ENCODE results near the gene WTAP.
A peak's percentile ranks its signal among the peaks of the same experiment; 100 is the strongest.
"Not testable (repeated sequence)": the region's sequence is repeated elsewhere in the genome, so short reads cannot be mapped to it uniquely, and the experiment has no call there.

WTAP gene

DNA sequence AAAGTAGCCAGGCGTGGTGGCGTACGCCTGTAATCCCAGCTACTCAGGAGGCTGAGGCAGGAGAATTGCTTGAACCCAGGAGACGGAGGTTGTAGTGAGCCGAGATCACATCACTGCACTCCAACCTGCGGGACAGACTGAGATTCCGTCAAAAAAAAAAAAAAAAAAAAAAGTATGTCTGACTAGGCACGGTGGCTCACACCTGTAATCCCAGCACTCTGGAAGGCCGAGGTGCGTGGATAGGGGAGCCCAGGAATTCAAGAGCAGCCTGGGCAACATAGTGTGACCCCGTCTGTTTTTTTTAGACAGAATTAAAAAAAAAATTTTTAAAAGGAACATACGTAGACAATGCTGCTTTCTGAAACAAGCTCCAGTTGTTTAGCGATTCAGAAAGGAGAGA, 37.2 kb upstream of the WTAP start:
- H3K27me3 Mint-ChIP-seq, H3K4me3 Mint-ChIP-seq, H3K27ac Mint-ChIP-seq, H3K9me3 Mint-ChIP-seq: not testable (repeated sequence)
- H3K4me1 Mint-ChIP-seq (ENCODE audit: low read depth) = peaks cover 65% of the 10 kb centered on the region
- peaks cover 46% of the 10 kb centered on the region for H3K36me3 Mint-ChIP-seq (ENCODE audit: low read depth)

DNA sequence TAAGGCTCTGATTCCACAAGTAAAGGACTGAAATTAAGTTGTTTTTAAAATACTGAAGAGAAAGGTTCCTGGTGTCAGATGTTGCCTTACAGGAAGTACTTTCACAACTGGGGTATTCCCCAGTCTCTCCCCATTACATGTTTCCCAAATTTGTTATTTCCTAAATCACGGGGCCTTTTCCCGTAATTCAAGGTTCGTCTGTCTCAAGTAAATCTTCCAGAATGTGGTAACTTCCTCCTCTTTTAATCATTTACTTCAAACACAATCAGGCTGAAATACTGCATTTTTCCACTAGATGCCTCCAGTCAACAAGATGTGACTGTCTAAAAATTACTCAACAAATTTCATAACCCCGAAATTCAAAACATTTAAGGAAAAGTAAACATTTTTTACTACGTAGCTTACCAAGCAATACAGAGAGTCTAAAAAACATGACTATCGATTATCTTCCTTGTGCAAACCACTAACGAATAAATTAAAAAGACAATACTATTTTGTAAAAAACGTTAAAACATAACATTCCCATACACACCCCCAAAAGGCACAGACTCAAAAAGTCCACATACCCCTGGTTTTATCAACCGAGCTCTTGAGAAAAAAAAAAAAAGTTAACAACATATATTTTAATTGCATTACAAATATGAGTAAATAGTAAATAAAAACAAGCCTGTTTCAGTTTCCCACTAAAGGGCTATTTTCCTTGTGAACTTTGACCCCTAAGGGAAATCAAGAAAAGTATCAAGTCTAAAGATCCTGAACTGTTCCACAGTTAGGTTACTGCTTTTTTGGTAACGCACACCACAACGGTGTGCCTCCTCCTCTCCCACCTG, 36.0 kb upstream of the WTAP start:
- Mint-ChIP-seq H3K4me1 (ENCODE audit: low read depth) (peaks cover 66% of the 10 kb centered on the region), H3K36me3 (ENCODE audit: low read depth) (peaks cover 38% of the 10 kb centered on the region)

DNA sequence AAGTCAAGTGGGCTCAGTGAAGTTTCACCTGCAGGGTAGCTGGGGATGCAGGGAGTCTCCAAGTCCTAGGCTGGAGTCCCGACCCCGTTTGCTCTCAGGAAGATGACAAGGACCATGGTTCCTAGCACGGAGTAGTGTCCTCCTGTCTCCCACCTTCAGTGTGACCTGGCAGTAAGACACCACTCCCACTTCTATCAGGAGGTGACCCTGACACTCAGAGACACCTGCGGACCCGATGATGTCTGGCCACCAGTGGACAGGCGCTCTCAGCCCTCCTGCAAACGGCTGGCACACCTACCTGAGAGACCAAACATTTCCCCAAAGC, 35.4 kb upstream of the WTAP start:
- peak overlapping the region; percentile 95 for H3K4me3 Mint-ChIP-seq
- H3K27ac Mint-ChIP-seq = peak overlapping the region; percentile 61
- no peaks in the 10 kb centered on the region for H3K27me3 Mint-ChIP-seq
- peaks cover 62% of the 10 kb centered on the region for H3K4me1 Mint-ChIP-seq (ENCODE audit: low read depth)
- H3K36me3 Mint-ChIP-seq (ENCODE audit: low read depth) = peaks cover 33% of the 10 kb centered on the region
- no peaks in the 10 kb centered on the region for H3K9me3 Mint-ChIP-seq

More for the DNA sequence above, 36.0 kb upstream of the WTAP start:
- Mint-ChIP-seq H3K27ac (peak overlapping the region; percentile 61), H3K4me3 (peak overlapping the region; percentile 95), H3K27me3 (no peaks in the 10 kb centered on the region), H3K9me3 (no peaks in the 10 kb centered on the region)

DNA sequence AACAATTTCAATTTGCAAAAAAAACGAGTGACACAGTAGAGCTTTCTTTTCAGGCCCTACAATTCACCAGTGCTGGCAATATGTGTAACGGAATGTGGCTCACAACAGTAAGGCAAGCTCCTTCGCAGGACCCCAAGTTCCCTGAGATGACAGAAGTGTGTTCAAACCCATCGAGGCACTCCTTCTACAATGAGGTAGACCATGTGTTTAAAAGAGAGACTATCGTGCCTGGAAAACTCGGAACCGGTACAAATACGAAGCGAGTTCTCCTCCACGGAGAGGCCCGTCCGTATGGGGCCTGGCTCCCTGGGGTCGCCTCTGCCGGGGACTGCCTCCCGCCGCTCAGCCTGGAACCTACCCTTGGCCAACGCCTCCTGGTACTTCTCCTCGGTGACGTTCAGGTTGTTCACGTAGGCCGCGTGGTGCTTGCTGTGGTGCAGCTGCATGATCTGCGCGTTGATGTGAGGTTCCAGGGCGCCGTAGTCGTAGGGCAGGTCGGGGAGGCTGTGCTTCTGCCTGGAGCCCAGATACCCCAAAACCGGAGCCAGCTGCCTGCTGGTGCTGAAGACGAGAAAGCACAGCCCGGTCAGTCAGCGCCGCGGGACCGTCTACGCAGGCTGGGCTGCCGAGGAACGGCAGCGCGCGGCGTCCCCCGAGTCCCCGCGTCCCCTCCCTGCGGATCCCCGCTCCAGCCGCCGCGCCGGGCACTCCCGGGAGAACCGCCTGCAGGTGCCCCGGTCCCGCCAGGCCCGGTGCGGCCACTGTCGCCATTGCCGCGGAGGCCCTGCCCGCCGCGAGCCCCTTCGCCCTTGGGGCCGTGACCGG, 34.8 kb upstream of the WTAP start:
- Mint-ChIP-seq H3K27me3 (no peaks in the 10 kb centered on the region), H3K4me1 (ENCODE audit: low read depth) (peaks cover 56% of the 10 kb centered on the region), H3K9me3 (no peaks in the 10 kb centered on the region), H3K27ac (peak overlapping the region; percentile 92), H3K36me3 (ENCODE audit: low read depth) (peaks cover 27% of the 10 kb centered on the region), H3K4me3 (peak overlapping the region; percentile 95)

DNA sequence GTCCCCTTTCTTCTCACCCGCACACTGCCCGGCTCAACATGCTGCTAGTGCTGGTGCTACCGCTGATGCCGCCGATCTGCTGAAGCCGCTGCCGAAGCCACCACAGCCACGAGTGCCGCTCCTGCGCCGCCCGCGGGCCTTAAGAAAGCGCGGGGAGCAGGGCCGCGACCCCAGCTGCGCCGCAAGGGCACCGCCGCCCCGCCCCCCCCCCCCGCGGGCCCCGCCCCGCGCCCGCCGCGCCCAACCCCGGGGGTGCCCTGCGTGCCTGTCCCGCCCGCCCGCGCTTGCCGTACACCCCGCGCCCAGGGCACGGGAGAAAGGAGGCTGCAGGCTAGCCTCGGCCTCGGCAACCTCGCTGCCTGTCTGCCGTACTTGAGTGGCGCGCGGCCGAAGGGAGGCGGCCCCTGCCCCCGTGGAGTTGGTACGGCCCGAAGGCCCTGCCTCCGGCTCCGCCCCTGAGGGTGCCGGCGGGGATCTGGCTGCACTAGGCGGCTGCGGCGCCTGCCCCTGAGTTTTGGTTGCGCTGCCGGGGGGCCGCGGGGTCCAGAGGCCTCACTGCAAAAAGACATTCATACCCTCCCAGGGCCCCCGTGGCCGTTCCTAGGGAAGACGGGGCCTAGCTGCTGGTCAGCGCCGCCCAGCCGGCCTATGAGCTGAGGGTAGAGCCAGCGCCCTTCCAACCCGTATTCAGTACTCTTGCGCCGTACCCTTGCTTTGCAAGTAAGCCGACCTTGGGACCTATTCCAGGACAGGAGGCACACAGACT, 34.0 kb upstream of the WTAP start, which contains the start of gene SOD2:
SOD2 (minus strand) TSS at position 114 of the 766 bp plus-strand sequence; CDS start at position 40, 74 bp downstream.
- Mint-ChIP-seq H3K36me3 (ENCODE audit: low read depth) (peaks cover 20% of the 10 kb centered on the region), H3K27ac (peak within 1 kb of the TSS; percentile 92), H3K4me3 (peak within 1 kb of the TSS; percentile 95), H3K27me3 (no peaks in the 10 kb centered on the region), H3K4me1 (ENCODE audit: low read depth) (peaks cover 51% of the 10 kb centered on the region), H3K9me3 (no peaks in the 10 kb centered on the region)

DNA sequence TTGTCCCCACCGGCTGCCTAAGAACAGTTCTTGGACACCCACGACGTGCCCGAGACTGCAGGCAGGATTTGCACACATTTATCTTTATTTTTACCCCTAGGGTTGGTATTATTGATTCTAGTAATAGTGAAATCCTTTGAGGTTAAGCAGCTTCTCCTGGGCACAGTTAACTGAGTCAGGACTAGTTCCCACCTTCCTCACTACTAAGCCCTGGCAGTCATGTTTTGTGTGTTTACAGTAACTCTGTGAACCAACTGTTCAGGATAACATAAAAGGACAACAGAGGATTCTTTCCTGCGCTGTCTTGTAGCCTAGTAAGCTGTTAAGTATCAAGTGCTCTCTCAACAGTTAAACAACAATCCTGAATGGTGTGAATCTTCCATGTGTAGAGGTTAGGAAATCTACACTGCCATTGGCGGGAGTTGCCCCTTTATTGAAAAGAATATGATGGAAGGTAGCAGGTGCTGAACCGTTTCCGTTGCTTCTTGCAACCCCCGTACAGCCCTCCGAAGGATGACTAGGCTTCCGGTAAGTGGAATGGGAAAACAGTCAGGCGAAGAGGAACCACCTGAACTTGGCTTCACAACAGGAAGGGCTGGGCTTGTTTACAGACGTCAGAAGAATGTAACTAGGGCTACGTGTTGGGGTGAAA, 33.3 kb upstream of the WTAP start:
- peak overlapping the region; percentile 95 for H3K4me3 Mint-ChIP-seq
- H3K9me3 Mint-ChIP-seq = no peaks in the 10 kb centered on the region
- no peaks in the 10 kb centered on the region for H3K27me3 Mint-ChIP-seq
- peak overlapping the region; percentile 90 for H3K27ac Mint-ChIP-seq
- H3K36me3 Mint-ChIP-seq (ENCODE audit: low read depth) = peaks cover 14% of the 10 kb centered on the region
- peaks cover 44% of the 10 kb centered on the region for H3K4me1 Mint-ChIP-seq (ENCODE audit: low read depth)

DNA sequence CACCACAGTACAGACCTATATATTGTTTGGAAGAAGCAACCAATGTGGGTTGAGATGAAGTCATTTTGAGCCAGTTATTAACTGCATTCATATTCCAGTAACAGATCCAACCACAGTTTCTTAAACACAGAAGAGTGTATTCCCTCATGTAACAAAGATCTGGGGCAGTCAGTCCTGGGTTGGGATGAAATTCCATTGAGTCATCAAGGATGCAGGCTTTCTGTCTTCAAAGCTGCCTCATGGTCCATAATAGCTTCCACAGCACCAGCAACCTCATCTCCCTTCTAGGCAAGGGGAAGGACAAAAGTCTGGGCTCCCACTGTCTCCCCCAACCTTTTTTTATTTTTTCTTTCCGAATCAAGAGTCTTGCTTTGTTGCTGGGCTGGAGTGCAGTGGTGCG, 31.3 kb upstream of the WTAP start:
- Mint-ChIP-seq H3K4me3 (no peak overlapping the region), H3K27ac (no peak overlapping the region), H3K4me1 (ENCODE audit: low read depth) (peaks cover 46% of the 10 kb centered on the region), H3K36me3 (ENCODE audit: low read depth) (peaks cover 12% of the 10 kb centered on the region), H3K27me3 (no peaks in the 10 kb centered on the region), H3K9me3 (no peaks in the 10 kb centered on the region)

DNA sequence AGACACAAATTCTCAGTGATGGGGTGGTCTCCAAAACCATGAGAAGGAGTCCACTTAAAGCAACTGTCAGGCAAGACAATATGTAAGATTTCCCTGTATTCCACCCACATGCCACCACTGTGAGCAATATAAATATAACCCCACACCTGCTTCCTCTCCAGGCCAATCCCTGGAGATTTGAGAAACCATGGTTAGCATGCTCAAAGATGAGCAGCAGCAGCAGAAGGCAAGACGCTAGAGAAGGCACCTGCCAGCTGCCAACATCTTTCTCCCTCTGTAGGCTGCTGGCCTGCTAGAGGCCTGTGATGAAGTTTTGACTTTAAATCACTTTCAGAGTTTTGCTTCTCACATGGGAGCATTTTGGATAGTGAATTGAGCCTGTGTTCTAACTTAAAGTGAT, 26.3 kb upstream of the WTAP start:
- H3K27me3 Mint-ChIP-seq = no peaks in the 10 kb centered on the region
- peak overlapping the region; percentile 29 for H3K27ac Mint-ChIP-seq

DNA sequence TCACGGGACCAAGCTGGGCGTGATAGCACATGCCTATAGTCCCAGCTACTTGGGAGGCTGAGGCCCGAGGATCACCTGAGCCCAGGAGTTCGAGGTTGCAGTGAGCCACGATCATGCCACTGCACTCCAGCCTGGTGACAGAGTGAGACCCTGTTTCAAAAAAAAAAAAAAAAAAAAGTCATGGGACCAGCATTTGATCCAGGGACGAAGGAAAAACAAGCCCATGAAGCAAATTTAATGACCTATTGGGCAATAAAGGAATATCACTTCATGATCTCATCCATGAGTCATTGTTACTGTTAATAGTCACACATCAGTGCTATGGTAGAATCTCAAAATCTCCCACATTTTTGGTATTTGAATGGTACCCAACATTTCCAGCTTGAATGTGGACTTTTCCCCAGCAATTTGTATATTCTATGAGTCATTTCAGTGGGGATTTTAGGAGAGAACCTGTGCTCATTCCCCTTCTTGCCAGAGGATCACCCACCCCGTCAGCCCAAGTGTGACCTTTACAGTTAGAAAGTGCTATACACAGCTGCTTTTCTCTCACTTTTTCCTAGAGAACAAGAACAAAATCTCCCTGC, 25.8 kb upstream of the WTAP start:
- peak overlapping the region; percentile 84 for H3K27ac Mint-ChIP-seq
- H3K36me3 Mint-ChIP-seq (ENCODE audit: low read depth) = peaks cover 8% of the 10 kb centered on the region
- no peaks in the 10 kb centered on the region for H3K27me3 Mint-ChIP-seq
- H3K4me3 Mint-ChIP-seq = peak overlapping the region; percentile 52
- no peaks in the 10 kb centered on the region for H3K9me3 Mint-ChIP-seq
- H3K4me1 Mint-ChIP-seq (ENCODE audit: low read depth) = peaks cover 29% of the 10 kb centered on the region

More for the DNA sequence above, 26.3 kb upstream of the WTAP start:
- Mint-ChIP-seq H3K4me3 (no peak overlapping the region), H3K9me3 (no peaks in the 10 kb centered on the region), H3K36me3 (ENCODE audit: low read depth) (peaks cover 8% of the 10 kb centered on the region), H3K4me1 (ENCODE audit: low read depth) (peaks cover 29% of the 10 kb centered on the region)

DNA sequence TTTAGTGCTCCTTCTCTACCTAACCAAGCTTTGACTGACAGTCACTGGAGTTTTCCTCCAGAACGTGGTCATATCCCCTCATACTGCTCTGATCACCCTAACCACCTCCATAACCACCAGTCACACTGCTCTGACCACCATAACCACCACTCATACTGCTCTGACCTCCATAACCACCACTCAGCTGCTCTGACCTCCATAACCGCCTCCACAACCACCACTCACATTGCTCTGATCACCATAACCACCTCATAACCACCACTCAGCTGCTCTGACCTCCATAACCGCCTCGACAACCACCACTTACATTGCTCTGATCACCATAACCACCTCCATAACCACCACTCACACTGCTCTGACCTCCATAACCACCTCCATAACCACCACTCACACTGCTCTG, 16.7 kb upstream of the WTAP start:
- not testable (repeated sequence) for H3K27me3 Mint-ChIP-seq; H3K9me3 Mint-ChIP-seq; H3K36me3 Mint-ChIP-seq (ENCODE audit: low read depth); H3K4me1 Mint-ChIP-seq (ENCODE audit: low read depth); H3K27ac Mint-ChIP-seq; H3K4me3 Mint-ChIP-seq

DNA sequence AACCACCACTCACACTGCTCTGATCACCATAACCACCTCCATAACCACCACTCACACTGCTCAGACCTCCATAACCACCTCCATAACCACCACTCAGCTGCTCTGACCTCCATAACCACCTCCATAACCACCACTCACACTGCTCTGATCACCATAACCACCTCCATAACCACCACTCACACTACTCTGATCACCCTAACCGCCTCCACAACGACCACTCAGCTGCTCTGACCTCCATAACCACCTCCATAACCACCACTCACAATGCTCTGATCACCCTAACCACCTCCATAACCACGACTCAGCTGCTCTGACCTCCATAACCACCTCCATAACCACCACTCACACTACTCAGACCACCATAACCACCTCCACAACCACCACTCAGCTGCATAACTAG, 14.9 kb upstream of the WTAP start:
- not testable (repeated sequence) for H3K9me3 Mint-ChIP-seq; H3K36me3 Mint-ChIP-seq (ENCODE audit: low read depth); H3K27me3 Mint-ChIP-seq; H3K27ac Mint-ChIP-seq; H3K4me3 Mint-ChIP-seq
- peaks cover 10% of the 10 kb centered on the region for H3K4me1 Mint-ChIP-seq (ENCODE audit: low read depth)

DNA sequence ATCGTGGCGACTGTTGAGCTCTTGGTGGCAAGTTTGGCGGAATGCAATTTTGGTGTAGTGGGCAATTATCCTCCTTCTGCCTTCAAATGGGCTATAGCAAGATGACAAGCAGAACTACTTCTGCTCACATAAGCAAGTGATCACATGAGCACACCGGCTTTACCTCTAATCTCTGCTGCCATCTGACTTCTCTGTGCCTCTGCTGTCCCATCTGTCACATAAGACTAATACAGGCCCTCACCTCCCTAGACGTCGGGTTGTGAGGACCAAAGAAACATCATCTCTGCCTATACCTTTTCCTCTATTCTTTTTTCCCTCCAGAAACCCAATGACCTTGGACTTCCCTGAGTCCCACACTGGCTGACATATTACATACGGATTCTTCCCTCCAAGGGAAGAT, 13.3 kb upstream of the WTAP start:
- Mint-ChIP-seq H3K27ac (no peak overlapping the region), H3K36me3 (ENCODE audit: low read depth) (peaks cover 4% of the 10 kb centered on the region), H3K27me3 (no peaks in the 10 kb centered on the region), H3K9me3 (no peaks in the 10 kb centered on the region), H3K4me3 (no peak overlapping the region), H3K4me1 (ENCODE audit: low read depth) (peaks cover 10% of the 10 kb centered on the region)

DNA sequence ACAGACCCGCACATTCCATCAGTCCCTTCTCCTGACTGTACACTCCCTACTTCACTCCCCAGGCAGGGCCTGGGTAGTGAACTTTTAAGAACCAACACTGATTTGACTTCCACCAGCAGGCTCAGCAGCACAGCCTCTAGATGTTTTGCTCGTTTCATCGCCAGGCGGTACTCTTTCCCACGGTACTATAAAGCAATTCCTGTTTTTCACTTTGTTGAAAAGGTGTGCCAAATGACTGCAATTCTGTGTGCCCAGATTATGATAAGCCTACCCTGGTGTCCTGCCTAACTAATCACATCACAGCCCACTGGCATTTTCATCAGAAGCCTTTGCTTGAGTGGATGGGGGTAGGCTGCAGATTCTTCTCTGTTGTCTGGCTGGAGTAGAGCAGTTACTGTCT, 12.9 kb upstream of the WTAP start:
- Mint-ChIP-seq H3K27me3 (no peaks in the 10 kb centered on the region), H3K36me3 (ENCODE audit: low read depth) (peaks cover 4% of the 10 kb centered on the region), H3K9me3 (no peaks in the 10 kb centered on the region), H3K4me3 (no peak overlapping the region), H3K27ac (no peak overlapping the region), H3K4me1 (ENCODE audit: low read depth) (peaks cover 10% of the 10 kb centered on the region)

DNA sequence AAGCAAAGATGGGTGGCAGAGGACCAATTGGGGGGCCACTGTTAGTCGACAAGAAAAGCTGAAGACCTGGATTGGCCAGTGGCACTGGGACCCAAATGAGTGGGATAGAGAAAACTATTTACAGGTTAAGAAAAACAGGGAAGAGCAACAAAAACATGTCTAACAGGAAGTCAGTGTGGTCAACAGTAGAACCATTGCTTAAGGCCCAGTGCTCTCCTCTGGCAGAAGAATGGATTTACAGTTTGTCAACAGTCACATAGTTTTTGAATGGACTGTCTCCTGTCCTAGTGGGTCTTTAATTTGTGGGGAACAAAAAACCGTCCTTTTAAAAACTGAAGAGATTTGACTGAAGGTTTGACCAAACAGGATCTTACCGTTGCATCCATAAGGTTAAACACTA, 12.1 kb upstream of the WTAP start:
- Mint-ChIP-seq H3K27ac (no peak overlapping the region), H3K27me3 (no peaks in the 10 kb centered on the region), H3K4me1 (ENCODE audit: low read depth) (peaks cover 10% of the 10 kb centered on the region), H3K9me3 (no peaks in the 10 kb centered on the region), H3K4me3 (no peak overlapping the region), H3K36me3 (ENCODE audit: low read depth) (peaks cover 4% of the 10 kb centered on the region)

Measured in stimulated activated naive CD8-positive, alpha-beta T cell treated with anti-CD3 and anti-CD28 coated beads, Interleukin-15, Interleukin-2, amounts not matched to agents 100 ng/mL and 50 ng/mL, for 24 hours (primary cell).